GM21529 (cell line): ENCODE results near the gene IMMP2L.
A peak's percentile ranks its signal among the peaks of the same experiment; 100 is the strongest.
"Not testable (repeated sequence)": the region's sequence is repeated elsewhere in the genome, so short reads cannot be mapped to it uniquely, and the experiment has no call there.

Source experiments
- ATAC-seq: cut with Tn5 transposase; IDR thresholded peaks from one replicate; pipeline ENCODE4 v1.9.1; 2021; ENCODE audit not compliant: unreplicated experiment

IMMP2L gene

DNA sequence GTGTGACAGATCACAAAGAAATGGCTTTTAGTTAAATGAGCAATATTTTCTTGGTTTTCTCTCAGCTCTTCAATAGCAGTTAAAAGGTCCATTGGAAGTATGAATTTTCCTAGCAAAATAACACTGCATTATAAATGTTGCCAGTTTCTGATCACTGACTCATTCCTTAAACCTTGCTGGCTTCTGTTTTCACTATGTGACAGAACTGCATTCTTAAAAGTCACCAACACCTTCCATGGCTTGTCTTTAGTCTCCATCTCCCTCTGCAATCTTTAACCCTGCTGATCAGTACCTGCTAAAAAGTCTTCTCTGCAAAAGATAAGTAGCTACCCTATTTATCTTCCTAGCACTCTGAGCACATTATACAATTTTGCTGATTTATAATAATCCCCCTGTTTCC, 876.4 kb downstream of the IMMP2L start:
- ATAC-seq = no peak

DNA sequence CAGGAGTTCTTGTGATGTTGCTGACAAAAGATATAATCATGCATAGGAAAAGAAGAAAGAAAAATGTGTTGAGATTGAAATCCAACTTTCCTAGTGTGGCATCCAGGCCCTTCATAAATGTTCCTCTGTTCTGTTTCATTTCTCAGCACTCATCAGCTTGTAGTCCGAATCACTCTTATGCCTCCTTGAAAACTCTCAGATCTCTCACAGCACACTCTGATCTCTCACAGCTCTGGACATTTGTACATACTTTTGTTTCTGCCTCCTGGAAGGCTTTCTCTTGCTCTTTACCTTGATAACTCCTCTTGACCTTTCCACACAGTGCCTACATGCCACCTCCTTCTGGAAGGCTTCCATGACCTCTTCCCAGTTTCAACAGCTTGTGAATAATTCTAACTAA, 880.4 kb downstream of the IMMP2L start:
- no peak for ATAC-seq

DNA sequence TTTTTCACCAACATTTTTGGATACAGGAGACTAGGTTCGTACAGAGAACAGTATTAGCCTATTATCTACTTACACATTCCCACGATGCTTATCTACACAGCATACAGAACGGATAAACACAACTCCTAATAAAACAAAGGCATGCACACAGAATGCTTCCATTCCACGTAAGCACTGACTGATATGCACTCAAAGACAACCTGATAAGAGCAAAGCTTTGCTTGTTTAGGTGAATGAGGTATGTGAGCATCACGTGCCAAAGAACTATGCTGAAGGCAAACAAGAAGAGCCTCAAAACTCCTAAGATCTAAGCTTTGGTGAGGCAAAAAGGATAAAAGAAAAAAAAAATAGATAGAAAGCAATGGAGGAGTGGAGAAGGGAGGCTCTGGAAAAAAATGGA, 884.9 kb downstream of the IMMP2L start:
- no peak for ATAC-seq

DNA sequence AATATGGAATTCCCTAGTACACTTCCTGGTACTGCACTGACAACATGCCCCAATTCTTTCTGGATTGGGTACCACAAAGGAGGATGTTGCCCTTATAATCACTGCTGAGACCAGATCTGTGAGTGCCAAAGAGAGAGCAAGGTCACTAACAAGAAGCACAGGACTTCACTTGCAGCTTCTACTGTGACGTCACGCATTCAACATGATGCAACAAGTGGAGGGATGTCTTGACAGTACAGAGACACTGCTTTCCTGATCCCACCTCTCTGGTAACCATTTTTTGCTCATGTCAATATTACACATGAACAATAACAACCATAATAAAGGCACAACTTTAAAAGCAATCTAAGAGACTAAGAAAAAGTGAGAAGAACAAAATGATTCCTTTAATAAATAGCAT, 885.5 kb downstream of the IMMP2L start:
- ATAC-seq = no peak

DNA sequence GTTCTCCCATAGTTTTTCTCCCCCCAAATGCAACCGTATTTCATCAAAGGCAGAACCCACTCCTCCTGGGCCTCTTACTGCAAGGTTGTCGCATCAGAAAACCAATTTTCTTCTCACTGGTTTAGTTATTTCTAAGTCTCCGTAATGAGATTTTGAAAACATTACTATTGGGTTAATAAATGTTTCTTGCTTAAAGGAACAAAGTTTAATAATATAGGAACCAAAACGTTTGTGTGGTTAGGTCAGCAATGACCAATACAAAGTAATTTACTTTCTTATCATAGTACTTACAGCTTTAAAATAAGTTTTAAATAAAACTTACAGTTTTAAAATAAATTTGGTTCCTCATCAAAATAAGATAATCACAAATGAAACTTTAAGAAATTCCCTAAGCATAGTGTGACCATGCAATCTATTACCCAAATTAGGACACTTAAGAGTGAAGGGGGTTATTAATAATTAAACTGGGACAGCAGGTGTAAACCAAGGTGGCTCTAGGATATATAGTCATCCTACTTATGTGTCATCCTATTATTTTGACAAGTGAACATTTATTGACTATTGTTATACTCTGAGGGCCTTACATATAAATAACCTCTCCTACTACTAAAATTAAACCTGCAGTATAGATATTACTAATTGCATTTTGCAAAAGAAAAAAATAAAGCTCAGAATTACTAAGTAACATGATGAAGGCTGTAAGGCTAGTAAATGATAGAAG, 886.7 kb downstream of the IMMP2L start:
- no peak for ATAC-seq

DNA sequence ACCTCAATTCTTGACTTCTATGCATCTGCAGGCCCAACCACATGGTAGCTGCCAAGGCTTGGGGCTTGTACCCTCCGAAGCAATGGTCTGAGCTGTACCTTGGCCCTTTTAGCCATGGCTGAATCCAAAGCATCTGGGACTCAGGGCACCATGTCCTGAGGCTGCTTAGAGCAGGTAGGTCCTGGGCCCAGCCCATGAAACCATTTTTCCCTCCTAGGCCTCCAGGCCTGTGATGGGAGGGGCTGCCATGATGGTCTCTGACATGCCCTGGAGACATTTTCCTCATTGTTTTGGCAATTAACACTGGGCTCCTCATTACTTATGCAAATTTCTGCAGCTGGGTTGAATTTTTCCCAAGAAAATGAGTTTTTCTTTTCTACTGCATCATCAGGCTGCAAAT, 889.1 kb downstream of the IMMP2L start:
- ATAC-seq = no peak

DNA sequence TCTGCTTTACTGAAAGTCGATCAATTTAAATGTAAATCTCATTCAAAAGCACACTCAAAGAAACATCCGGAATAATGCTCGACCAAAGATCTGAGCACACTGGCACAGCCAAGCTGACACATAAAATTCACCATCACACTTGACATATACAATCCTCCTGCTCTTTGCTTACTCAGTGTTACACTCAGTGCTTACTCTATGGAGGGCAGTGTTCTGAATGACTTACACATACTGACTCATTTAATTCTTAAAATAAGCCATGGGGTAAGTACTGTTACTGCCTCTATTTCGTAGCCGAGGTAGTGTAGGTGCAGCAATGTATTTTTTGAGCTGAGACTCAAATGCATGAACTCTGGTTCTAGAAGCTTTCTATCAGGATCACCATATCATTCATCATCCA, 892.9 kb downstream of the IMMP2L start:
- ATAC-seq = no peak

DNA sequence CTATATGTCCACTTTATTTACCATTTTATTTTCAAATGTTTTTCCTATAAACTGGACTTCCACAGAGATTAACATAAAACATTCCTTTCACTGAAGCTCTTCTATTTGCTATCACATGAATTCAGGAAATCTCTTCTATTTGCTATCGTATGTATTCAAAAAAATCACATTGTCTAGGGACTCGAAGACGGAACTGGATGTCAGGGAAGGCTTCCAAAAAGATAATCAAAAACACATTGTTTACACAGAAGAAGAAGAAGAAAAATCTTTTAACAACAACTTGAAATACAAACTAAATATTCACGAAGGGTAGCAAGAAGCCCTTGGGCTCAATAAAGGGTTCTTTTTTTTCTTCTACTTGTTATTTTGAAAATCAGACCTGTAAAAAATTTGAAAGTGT, 897.5 kb downstream of the IMMP2L start:
- no peak for ATAC-seq

DNA sequence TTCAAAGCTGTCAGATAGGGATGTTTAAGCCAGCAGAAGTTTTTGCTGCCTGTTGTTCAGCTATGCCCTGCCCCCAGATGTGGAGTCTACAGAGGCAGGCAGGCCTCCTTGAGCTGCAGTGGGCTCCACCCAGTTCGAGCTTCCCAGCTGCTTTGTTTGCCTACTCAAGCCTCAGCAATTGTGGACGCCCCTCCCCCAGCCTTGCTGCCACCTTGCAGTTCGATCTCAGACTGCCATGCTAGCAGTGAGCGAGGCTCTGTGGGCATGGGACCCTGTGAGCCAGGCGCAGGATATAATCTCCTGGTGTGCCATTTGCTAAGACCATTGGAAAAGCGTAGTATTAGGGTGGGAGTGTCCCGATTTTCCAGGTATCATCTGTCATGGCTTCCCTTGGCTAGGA, 901.7 kb downstream of the IMMP2L start:
- not testable (repeated sequence) for ATAC-seq

DNA sequence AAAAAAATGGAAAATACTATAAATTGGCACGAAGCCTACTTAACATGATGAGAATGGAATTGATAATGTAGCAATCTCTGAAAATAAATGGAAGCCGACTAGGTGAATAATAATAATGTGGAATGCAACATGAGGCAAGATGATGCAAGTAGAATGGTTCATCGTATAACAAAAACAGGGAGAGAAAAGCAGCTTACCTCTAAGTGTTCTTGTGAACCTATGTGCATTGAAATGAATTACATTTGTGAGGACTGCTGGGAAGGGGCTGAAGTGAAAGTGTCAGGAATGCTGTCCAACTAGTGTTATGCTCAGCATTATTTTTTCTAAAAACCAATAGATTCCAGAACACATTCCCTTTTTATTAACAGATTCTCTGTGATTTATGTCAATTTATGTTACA, 912.0 kb downstream of the IMMP2L start:
- ATAC-seq = no peak

DNA sequence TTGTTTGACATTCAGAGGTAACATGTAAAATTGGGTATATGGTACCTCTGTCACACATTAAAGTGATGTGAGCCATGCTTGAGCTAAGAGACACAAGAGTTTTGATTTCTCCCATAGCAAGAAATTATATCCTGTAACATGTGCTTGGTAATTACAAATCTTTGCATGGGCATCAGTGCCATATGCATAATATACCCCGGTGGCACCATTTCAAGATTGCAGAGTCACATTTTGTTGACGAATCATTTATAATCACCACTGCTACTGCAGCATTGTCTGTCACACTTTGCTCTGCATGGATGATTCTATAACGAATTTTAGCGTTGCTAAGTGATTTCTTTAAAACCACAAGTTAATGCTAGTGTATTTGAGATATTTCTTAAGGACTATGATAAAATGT, 915.0 kb downstream of the IMMP2L start:
- ATAC-seq = no peak

DNA sequence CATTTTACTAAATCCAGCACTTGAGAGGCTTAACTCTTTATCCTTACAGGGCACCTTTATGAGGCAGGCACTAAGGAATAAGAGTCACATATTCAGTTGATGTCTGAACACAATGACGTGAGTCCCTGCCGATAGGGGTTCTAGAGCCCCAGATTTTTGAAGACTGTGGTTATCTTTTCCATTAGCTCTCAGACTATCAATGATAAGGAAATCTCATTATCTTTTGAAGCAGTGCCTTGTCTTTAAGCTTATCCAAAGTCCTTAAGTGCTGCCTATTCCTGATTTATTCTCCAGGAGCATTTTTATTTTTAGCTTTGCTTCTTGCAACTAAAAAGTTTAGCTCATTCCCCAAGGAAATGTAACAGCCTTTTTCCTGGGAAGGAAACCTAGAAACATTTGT, 915.5 kb downstream of the IMMP2L start:
- no peak for ATAC-seq

DNA sequence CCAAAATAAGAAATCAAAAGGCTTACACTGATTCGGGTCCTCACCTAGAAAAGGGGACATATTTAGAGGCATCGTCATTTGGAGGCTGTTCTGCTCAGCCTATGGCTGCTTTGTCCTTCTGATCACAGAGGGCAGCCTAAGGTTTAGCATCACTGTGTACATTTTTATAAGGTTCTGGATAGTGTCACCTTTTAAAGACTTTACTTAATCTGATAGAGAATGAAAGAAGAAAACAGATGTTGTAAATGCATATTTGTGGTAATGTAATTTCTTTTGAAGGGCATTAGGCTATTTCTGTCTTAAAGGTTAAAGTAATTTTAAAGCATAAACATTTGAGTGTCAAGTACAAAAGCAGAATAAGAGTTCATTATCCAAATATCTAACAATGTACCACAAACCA, 916.7 kb downstream of the IMMP2L start:
- ATAC-seq = no peak

DNA sequence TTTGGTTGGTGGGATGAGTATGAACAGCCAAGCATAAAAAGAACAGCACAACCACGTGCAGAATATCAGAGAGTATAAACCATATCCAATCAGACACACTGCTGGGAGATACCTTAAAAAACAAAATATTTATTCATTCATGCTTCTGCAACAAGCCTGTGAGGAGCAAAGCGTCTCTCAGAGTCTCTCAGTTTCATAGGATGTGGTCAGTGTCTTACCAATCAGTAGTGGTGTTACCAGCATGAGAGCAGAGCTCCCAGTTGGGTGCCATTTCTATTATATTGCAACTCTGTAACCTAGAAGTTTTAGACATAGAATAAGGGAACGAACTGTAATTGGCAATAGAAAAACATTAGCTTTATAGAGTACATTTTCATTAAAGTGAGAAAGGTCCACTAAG, 917.2 kb downstream of the IMMP2L start:
- no peak for ATAC-seq

DNA sequence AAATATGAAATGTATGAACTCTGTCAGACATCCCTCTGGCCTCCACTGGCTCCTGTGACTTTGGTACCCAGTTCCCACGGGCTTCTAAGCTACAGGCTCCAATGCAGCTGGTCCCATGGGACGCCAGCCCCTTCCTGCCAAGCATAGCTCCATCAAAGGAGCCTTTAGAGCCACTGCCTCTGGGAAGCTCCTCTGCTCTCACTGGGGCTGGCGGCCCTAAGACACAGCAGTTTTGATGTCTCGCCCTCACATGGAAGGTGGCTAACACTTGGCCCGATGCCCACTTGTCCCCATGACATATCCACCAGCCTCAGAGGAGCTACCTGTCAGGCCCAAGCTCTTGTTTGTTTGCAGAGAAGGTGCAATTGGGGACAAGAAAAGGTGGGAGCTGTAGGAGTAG, 925.0 kb downstream of the IMMP2L start:
- no peak for ATAC-seq

DNA sequence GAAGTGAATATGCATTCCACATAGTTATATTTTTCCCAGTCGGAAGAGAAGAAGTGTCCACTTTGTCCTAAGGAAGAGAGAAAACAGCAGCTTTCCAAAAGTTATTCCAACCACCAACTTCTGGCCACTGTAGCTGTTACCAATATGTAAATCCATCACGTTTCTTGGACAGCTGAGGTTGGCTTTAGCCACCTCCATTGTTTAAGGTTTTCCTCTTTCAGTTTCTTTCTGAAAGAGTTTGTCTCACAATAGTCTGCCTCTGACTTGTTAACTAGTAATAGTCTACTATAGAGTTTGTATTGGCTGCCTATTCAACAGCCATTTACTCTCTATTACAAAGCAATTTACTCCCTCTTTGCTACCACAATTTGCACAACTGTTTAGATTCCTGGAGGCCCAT, 929.0 kb downstream of the IMMP2L start:
- peak; percentile 41 for ATAC-seq

DNA sequence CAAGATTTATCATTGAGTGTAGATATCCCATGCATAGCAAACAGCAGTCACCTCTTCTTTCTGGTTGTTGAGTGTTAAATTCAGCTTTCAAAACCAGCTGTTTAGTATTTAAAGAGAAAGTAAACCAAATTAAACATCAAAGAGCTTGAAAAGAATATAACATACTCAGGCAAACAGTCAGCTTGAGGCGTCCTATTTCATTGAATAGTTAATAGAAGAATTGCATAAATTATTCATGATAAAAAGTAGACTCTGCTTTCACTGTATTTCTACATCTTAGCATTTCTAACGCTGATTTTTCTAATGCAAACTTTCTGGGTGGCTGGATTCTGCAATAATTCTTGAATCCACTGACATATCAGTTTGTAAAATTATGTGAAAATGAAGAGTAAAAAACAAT, 935.9 kb downstream of the IMMP2L start:
- ATAC-seq = no peak

DNA sequence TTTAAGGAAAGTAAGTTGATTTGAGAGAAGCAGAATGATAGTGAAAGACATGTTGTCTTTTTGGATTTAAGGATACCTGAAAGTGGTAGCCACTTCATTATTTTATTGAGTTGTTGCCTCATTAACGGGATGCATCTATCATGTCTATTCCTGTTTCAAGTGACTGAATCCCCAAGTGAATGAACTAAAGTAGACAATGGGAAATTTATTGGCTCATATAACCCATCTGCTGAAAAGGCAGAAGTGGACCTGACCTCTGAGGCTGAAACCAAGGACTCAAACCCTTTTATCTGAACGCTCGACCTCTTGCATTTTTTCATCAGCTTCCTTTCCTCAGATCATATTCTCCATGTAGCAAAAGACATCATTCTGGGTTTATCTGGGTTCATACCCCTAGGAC, 937.0 kb downstream of the IMMP2L start:
- no peak for ATAC-seq

DNA sequence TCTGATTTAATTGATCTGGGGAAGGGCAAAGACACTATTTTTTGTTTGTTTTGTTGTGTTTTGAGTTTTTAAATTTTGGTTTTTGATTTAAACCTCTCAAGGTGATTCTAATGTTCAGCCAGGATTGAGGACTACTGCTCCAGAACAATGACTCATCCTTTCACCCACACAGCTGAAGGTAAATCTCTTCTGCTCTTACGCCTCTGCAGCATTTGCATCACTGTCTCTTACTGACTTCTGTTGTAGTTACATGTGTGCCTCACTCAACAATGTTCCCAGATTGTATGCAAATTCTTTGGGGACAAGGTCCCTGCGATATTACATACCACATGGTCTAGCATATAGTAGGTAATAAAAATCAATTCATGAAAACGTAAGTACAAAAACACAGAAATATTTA, 938.9 kb downstream of the IMMP2L start:
- no peak for ATAC-seq

DNA sequence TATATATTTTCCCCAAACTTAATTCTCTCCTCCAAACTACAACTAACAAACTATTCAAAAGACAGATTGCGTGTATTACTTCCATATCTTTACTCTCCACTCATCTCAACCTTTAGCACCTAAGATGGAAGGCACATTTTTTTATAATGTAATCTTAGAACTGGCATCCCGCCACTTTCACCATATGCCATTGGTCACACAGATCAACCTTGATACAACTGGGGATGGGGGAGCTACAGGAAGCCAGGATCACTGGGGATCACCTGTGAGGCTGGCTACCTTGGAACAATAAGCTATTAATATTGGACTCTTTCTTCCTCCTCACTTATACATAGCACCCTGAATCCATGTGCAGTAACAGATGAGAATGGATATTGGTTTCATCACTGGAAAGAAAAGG, 941.0 kb downstream of the IMMP2L start:
- no peak for ATAC-seq

DNA sequence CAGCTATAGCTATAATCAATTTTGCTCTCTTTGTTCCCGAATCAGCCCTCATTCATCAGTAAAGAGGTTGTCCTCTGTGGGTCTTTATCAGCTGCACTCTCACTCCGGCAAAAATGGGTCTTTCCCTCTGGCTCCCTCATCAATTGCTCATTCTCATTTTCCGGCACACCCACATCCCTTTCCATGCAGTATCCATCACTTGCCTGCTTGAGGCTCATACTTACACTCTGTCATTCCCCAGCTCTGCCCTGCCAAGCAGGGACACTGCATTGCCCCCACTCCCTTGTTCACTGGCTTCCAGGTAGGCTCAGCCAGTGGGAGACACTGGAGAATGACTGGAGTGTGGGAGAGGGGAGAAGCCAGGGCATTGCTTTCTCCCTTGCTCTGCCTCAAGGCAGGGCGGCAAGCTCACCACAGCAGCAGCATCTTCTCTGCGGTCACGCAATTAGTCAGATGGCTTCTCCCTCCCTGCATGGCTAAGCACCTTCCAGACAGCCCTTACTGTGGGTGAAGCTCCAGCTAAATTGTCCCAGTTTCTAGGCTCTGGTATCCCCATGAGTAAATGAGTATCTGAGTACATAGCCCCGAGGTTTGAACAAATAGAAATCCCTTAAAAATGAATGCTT, 942.1 kb downstream of the IMMP2L start:
- no peak for ATAC-seq
